A549 (cell line): ENCODE results near the gene ZSCAN10. TPM values are rescaled to one million over a fixed set of nuclear protein-coding genes. Genes with fewer than 3 reads are reported as not detected.

ENCODE experiments used
- ATAC-seq, 2 experiments: fragments of 200-7000 bp in 1 of 2; fragments of >200 bp in 1 of 2; cut with Nextera tagmentation in 1 of 2; cut with Tn5 transposase in 1 of 2; 3 replicates each; pipeline versions ENCODE4 v1.8.0 to v1.9.1; 2018 to 2020; ENCODE audit warnings: mild to moderate bottlenecking in 1 of 2, moderate library complexity in 1 of 2
- CTCF ChIA-PET: fragments of 300-600 bp; sonication (Branson Sonifier 250); formaldehyde crosslinking; extraction: SDS; loops from one replicate; lab custom pipeline; 2021; ENCODE audit warnings: antibody characterized with exemption, inconsistent platforms; lab: Yijun Ruan, JAX
- POLR2A ChIA-PET: fragments of 350-600 bp; formaldehyde crosslinking; extraction: SDS; loops from one replicate; lab custom pipeline; 2021; ENCODE audit warnings: antibody characterized with exemption, inconsistent platforms; lab: Yijun Ruan, JAX
- DNase-seq, 2 experiments: peaks; one replicate each; pipeline versions ENCODE4 v3.0.0 to v3.0.0-alpha.2; 2011 to 2016; ENCODE audit warnings: low read depth in 1 of 2, low spot score in 1 of 2
- FAIRE-seq: peaks from 2 replicates; lab custom pipeline; 2011; peaks lifted over from hg19 to GRCh38; lab: Jason Lieb, UNC
- H3K27ac ChIP-seq, 2 experiments: fragments of >200 bp; sonication (Bioruptor Twin); formaldehyde crosslinking; 3 replicates each; pipeline ENCODE4 v1.5.1; 2016 to 2017
- H3K4me1 ChIP-seq: fragments of >200 bp; sonication (Bioruptor Twin); formaldehyde crosslinking; 3 replicates; pipeline ENCODE4 v1.6.1; 2016
- H3K4me2 ChIP-seq: fragments of >200 bp; sonication (Bioruptor Twin); formaldehyde crosslinking; 3 replicates; pipeline ENCODE4 v1.6.1; 2016
- H3K4me3 ChIP-seq: fragments of >200 bp; sonication (Bioruptor Twin); formaldehyde crosslinking; 3 replicates; pipeline ENCODE4 v1.5.1; 2016
- H3K9me3 ChIP-seq: fragments of >200 bp; sonication (Bioruptor Twin); formaldehyde crosslinking; 3 replicates; pipeline ENCODE4 v1.6.1; 2016
- BCL3 ChIP-seq: fragments of >200 bp; sonication (Bioruptor Twin); formaldehyde crosslinking; IDR thresholded peaks from 3 replicates; pipeline ENCODE4 v1.6.1; 2016
- BHLHE40 ChIP-seq: IDR thresholded peaks from 2 replicates; pipeline ENCODE4 v1.6.1; 2012; ENCODE audit warnings: low read depth, low read length, inconsistent platforms
- CEBPB ChIP-seq, 2 experiments: fragments of >200 bp in 1 of 2; sonication (Bioruptor Twin) in 1 of 2; formaldehyde crosslinking in 1 of 2; IDR thresholded peaks; 2 replicates each; pipeline ENCODE4 v1.6.1; 2012 to 2016
- CTCF ChIP-seq: fragments of >200 bp; sonication (Bioruptor Twin); formaldehyde crosslinking; IDR thresholded peaks from 3 replicates; pipeline ENCODE4 v1.5.1; 2016
- ELK1 ChIP-seq: fragments of 150-350 bp; IDR thresholded peaks from 2 replicates; pipeline ENCODE4 v1.6.1; 2014; ENCODE audit warnings: low read depth, mild to moderate bottlenecking, low read length
- ESRRA ChIP-seq: fragments of 150-350 bp; IDR thresholded peaks from 2 replicates; pipeline ENCODE4 v1.6.1; 2014; ENCODE audit warnings: mild to moderate bottlenecking, low read length, borderline replicate concordance
- FOSB ChIP-seq: fragments of 250-450 bp; sonication (Bioruptor Pico); IDR thresholded peaks from 2 replicates; pipeline ENCODE4 v1.5.0; 2020; ENCODE audit warnings: mild to moderate bottlenecking, moderate library complexity
- FOXS1 ChIP-seq: fragments of 250-450 bp; sonication (Bioruptor Pico); IDR thresholded peaks from 2 replicates; pipeline ENCODE4 v1.5.0; 2020; ENCODE audit warnings: mild to moderate bottlenecking, moderate library complexity
- GATA3 ChIP-seq: IDR thresholded peaks from 2 replicates; pipeline ENCODE4 v1.6.1; 2012; ENCODE audit warnings: borderline replicate concordance
- HDAC2 ChIP-seq: fragments of 200-600 bp; sonication (generic); IDR thresholded peaks from 2 replicates; pipeline ENCODE4 v1.6.1; 2016
- HOXA7 ChIP-seq: fragments of 250-450 bp; sonication (Bioruptor Pico); IDR thresholded peaks from 2 replicates; pipeline ENCODE4 v1.5.0; 2020; ENCODE audit warnings: mild to moderate bottlenecking, moderate library complexity
- HOXB5 ChIP-seq: fragments of 250-450 bp; sonication (Bioruptor Pico); IDR thresholded peaks from 2 replicates; pipeline ENCODE4 v1.5.0; 2020; ENCODE audit warnings: mild to moderate bottlenecking, moderate library complexity
- JUN ChIP-seq, 2 experiments: fragments of >200 bp; sonication (Bioruptor Twin); formaldehyde crosslinking; IDR thresholded peaks; 2 replicates in 1 of 2; 3 replicates in 1 of 2; pipeline ENCODE4 v1.6.1; 2016 to 2017
- NR3C1 ChIP-seq: fragments of >200 bp; sonication (Bioruptor Twin); formaldehyde crosslinking; IDR thresholded peaks from 3 replicates; pipeline ENCODE4 v1.6.1; 2017
- POLR2A ChIP-seq: IDR thresholded peaks from 2 replicates; pipeline ENCODE4 v1.6.1; 2012; ENCODE audit warnings: mild to moderate bottlenecking, low read length
- RAD21 ChIP-seq, 2 experiments: fragments of >200 bp in 1 of 2; sonication (Bioruptor Twin) in 1 of 2; formaldehyde crosslinking in 1 of 2; IDR thresholded peaks in 1 of 2; conservative IDR thresholded peaks in 1 of 2; 2 replicates in 1 of 2; 3 replicates in 1 of 2; pipeline ENCODE4 v1.6.1; 2012 to 2018; ENCODE audit warnings: inconsistent platforms in 1 of 2
- RCOR1 ChIP-seq: fragments of 150-350 bp; IDR thresholded peaks from 2 replicates; pipeline ENCODE4 v1.6.1; 2014; ENCODE audit warnings: antibody characterized with exemption, low read length, low read depth
- REST ChIP-seq: fragments of 200-600 bp; sonication (generic); IDR thresholded peaks from 2 replicates; pipeline ENCODE4 v1.6.1; 2016; ENCODE audit warnings: antibody characterized with exemption, mild to moderate bottlenecking, moderate library complexity
- RNF2 ChIP-seq: fragments of 200-600 bp; sonication (generic); IDR thresholded peaks from 2 replicates; pipeline ENCODE4 v1.6.1; 2016; ENCODE audit warnings: low read depth, mild to moderate bottlenecking, antibody characterized with exemption, moderate library complexity, borderline replicate concordance
- SMC3 ChIP-seq: fragments of >200 bp; sonication (Bioruptor Twin); formaldehyde crosslinking; IDR thresholded peaks from 3 replicates; pipeline ENCODE4 v1.6.1; 2018; ENCODE audit warnings: inconsistent platforms
- TP53 ChIP-seq: fragments of 250-450 bp; sonication (Bioruptor Pico); IDR thresholded peaks from 2 replicates; pipeline ENCODE4 v1.5.0; 2021; ENCODE audit warnings: mild to moderate bottlenecking, moderate library complexity
- ZC3H11A ChIP-seq: fragments of 450-650 bp; IDR thresholded peaks from 2 replicates; pipeline ENCODE4 v1.6.1; 2014; ENCODE audit warnings: antibody characterized with exemption, mild to moderate bottlenecking
- WGBS: methylation state at CpG from one replicate; pipeline ENCODE4 v1.1.6; 2017; ENCODE audit errors: missing lambda C conversion rate; 5-methylcytosine and 5-hydroxymethylcytosine counted together
- polyA plus RNA-seq, 4 experiments: library from polyadenylated mRNA; depleted of rRNA in 3 of 4; stranded (reverse); fragments of >200 nt; fragmentation: RNase III in 1 of 4; extraction: RNeasy Plus Mini Kit Qiagen cat#74134 plus additional on column Dnase treatment in 1 of 4; gene quantifications; 2 replicates in 3 of 4; 3 replicates in 1 of 4; pipeline ENCODE4 v1.2.3, GENCODE V29; 2011 to 2017

Gene ZSCAN10
- polyA plus RNA-seq, 2 of the 4 experiments (the other 2 are of a cell fraction) = 0.08 TPM; not detected in 1

- no peak for ATAC-seq
- WGBS = 4% methylated on average over 7 of the region's 7 CpGs
- CTCF ChIA-PET = interaction anchor here (1.0 to 11.1 kb wide), 9 partner anchors 8 to 106 kb away, joined by 3 to 186 read pairs (median 5); partner anchors contain the start of gene IL32
Measured at GRCh38 chr16:3133844-3134243, 34.8 kb upstream of the ZSCAN10 start.

GRCh38 chr16:3131755-3132377, 32.8 kb upstream of the ZSCAN10 start:
- ChIA-PET CTCF (interaction anchor here (0.6 to 11.1 kb wide), 20 partner anchors 7 to 173 kb away, joined by 3 to 186 read pairs (median 4); partner anchors contain the start of gene IL32), POLR2A (interaction anchor here (0.7 kb wide), 1 partner anchor 40 kb away, joined by 3 read pairs; no protein-coding TSS in a partner anchor)
- Histone ChIP-seq H3K4me1 (peaks cover 20% of the 10 kb centered on the region; the same call in 2 of the 3 replicates), H3K4me3 (no peak overlapping the region), H3K4me2 (no peak overlapping the region), H3K27ac (no peak overlapping the region), H3K9me3 (no peaks in the 10 kb centered on the region)
- ATAC-seq = peak in 1 of 2 experiments; percentile 47; a peak in 3 of 6 replicates
- peak in 1 of 2 experiments; percentile 70 for DNase-seq
- TF ChIP-seq CTCF = peak; percentile 39
- no peak for TF ChIP-seq HOXB5 (CRISPR knock-in tag)
- TF ChIP-seq POLR2A = peak; percentile 22; the same call in 1 of the 2 replicates
- no peak for TF ChIP-seq HOXA7
- peak in 1 of 2 experiments; percentile 21; a peak in 1 of 5 replicates for TF ChIP-seq RAD21 (conservative IDR thresholded peaks at IDR 0.05 in 1 of 2, IDR thresholded peaks at IDR 0.05 in 1 of 2)
- 0 out of 3 replicates have a peak, but pooled peaks have one; percentile 17 for TF ChIP-seq SMC3
- TF ChIP-seq HDAC2 = no peak
- FAIRE-seq = no peak
- 69% methylated on average over 12 of the region's 12 CpGs for WGBS

More at GRCh38 chr16:3133844-3134243, 34.8 kb upstream of the ZSCAN10 start:
- POLR2A ChIA-PET = interaction anchor here (0.6 to 2.7 kb wide), 8 partner anchors 10 to 75 kb away, joined by 3 to 64 read pairs (median 8); no protein-coding TSS in a partner anchor
- no peaks in the 10 kb centered on the region for H3K9me3 ChIP-seq
- peaks cover 20% of the 10 kb centered on the region; the same call in 2 of the 3 replicates for H3K4me1 ChIP-seq
- DNase-seq (no peak), FAIRE-seq (no peak)
- H3K4me3 ChIP-seq = peak overlapping the region; percentile 98
- H3K4me2 ChIP-seq = peak overlapping the region; percentile 98
- TF ChIP-seq BCL3 = no peak
- peak overlapping the region; percentile 90 to 98 for H3K27ac ChIP-seq

- CTCF ChIA-PET = interaction anchor here (0.7 to 11.1 kb wide), 33 partner anchors 10 to 148 kb away, joined by 3 to 186 read pairs (median 8); partner anchors contain the start of genes IL32, ZNF205 and ZSCAN10
- no peak for FAIRE-seq
- TF ChIP-seq FOSB (CRISPR knock-in tag) = no peak
- no peak for TF ChIP-seq ZC3H11A
- peak in 1 of 2 experiments; percentile 42; a peak in 1 of 5 replicates for TF ChIP-seq JUN (IDR thresholded peaks at IDR 0.05)
- peak; percentile 55 for TF ChIP-seq SMC3
- no peak for TF ChIP-seq TP53 (CRISPR knock-in tag)
- TF ChIP-seq CEBPB (IDR thresholded peaks at IDR 0.05) = no peak
- no peak for TF ChIP-seq RCOR1
- no peak for TF ChIP-seq BHLHE40
- no peak for TF ChIP-seq ELK1
- no peak for TF ChIP-seq GATA3
- TF ChIP-seq REST = no peak
- no peak for TF ChIP-seq NR3C1
- TF ChIP-seq RNF2 = no peak
- TF ChIP-seq FOXS1 (CRISPR knock-in tag) = no peak
- TF ChIP-seq ESRRA = no peak
Measured at GRCh38 chr16:3129137-3130131, 30.3 kb upstream of the ZSCAN10 start.

More at GRCh38 chr16:3129137-3130131, 30.3 kb upstream of the ZSCAN10 start:
- peak; percentile 70 for ATAC-seq
- peak overlapping the region; percentile 34 for H3K4me3 ChIP-seq
- WGBS = 23% methylated on average over 28 of the region's 28 CpGs
- peak overlapping the region; percentile 55 to 86 for H3K27ac ChIP-seq
- no peaks in the 10 kb centered on the region for H3K9me3 ChIP-seq
- POLR2A ChIA-PET = interaction anchor here (0.6 to 2.6 kb wide), 8 partner anchors 17 to 447 kb away, joined by 3 to 15 read pairs (median 5); partner anchors contain the start of genes KCTD5 and ZNF205
- DNase-seq = peak in 1 of 2 experiments; percentile 87
- H3K4me2 ChIP-seq = peak overlapping the region; percentile 78
- H3K4me1 ChIP-seq = peaks cover 18% of the 10 kb centered on the region; the same call in 2 of the 3 replicates
